G401 (cell line): Measurements from ENCODE around the gene AMMECR1L. TPM values are rescaled to one million over a fixed set of nuclear protein-coding genes. Genes with fewer than 3 reads are reported as not detected.
"Not testable (repeated sequence)": the region's sequence is repeated elsewhere in the genome, so short reads cannot be mapped to it uniquely, and the experiment has no call there.

Experiments
- DNase-seq: peaks from one replicate; pipeline ENCODE4 v3.0.0-alpha.2; 2015; ENCODE audit warnings: low spot score
- in situ Hi-C: cut with HindIII; loops from 2 replicates; pipeline ENCODE4 v1.10.0; 2016; ENCODE audit warnings: low sequenced_read_pairs, mixed read lengths
- total RNA-seq: library from RNA; depleted of rRNA; stranded (reverse); fragments of >200 nt; shearing (Covaris generic); gene quantifications from 2 replicates; pipeline ENCODE4 v1.2.3, GENCODE V29; 2014; rRNA removed

AMMECR1L gene
- total RNA-seq, 1 experiment from 2014 or later: 15.5 TPM

DNA sequence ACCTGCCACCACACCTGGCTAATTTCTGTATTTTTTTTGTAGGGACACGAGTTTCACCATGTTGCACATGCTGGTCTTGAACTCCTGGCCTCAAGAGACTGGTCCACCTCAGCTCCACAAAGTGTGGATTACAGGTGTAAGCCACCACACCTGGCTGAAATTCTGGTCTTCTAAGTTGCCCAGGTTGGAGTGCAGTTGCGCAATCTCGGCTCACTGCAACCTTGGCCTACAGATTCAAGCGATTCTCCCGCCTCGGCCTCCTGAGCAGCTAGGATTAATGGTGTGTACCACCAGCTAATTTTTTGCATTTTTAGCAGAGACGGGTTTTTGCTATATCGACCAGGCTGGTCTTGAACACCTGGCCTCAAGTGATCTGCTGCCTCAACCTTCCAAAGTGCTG lies 33.4 kb downstream of the AMMECR1L start:
- in situ Hi-C loops: no loop called here
- no peak for DNase-seq

DNA sequence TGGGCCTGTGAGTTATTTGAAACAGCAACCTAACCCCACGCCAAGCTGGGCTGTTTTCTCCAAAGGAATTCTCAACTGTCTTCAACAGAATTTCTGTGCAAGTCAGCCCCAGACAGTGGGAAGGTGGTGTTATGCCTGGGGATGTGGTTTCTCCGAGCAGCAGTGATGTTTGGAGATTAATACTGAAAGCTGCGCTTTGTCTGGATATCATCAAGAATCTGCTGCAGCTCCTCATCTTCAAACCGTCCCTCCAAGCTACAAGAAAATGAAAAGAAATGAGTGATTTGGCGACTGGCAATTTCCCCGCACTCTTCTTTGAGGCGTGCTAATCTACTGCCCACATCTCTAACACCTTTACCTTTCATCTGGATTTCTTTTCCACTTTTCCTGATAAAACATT lies 37.8 kb downstream of the AMMECR1L start:
- no peak for DNase-seq
- in situ Hi-C loops: no loop called here

DNA sequence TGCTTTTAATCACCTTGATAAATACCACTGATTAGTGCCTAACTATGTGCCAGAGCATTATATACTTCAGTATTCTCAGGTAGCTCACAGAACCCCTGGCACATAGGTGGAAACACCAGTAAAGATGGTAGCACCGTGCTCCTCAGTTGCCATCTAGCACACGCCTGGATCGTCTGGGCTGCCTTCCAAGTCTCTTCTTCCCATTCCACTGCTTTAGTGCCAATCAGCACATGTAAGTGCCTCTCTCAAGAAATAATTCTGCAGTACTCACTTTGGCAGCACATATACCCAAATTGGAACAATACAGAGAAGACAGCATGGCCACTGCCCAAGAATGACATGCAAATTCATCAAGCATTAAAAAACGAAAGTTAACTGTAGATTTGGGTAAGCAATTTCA lies 40.8 kb downstream of the AMMECR1L start:
- no peak for DNase-seq
- in situ Hi-C loops: no loop called here

DNA sequence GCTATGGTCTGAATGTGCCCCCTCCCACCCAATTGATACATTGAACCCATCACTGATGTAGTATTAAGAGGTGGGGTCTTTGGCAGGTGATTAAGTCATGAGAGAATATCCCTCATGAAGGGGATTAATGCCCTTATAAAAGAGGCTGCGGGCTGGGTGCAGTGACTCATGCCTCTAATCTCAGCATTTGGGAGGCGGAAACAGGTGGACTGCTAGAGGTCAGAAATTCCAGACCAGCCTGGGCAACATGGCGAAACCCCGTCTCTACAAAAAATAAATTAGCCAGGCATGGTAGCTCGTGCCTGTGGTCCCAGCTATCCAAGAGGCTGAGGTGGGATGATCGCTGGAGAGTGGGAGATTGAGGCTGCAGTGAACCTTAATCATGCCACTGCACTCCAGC lies 42.1 kb downstream of the AMMECR1L start:
- in situ Hi-C loops: no loop called here
- no peak for DNase-seq

DNA sequence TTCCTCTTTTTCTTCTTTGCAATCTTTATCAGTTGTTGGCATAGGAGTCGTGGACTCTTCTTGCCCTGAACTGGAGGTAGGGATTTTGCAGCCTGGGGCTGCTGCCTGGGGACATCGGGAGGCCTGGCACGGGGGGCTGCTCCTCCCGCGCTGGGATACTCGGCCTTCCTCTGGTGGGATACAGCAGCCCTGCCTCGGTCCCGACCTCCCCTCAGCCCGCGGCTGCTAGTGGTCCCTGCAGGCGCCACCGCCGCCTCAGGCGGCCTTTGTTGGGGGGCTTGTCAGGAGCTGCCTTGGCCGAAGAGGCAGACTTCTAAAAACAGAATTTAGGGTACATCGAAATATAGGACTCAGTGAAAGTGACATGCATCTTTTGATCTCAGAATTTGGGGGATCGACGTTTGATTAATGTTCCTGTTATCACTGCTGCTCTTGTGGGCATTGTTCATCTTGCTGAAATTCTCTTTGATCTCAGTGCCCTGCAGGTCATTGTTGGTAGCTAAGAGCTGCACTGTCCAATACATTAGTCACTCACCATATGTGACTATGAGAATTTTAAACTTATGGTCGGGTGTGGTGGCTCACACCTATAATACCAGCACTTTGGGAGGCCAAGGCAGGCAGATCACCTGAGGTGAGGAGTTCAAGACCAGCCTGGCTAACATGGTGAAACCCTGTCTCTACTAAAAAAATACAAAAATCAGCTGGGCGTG lies 44.1 kb downstream of the AMMECR1L start:
- in situ Hi-C loops: no loop called here

DNA sequence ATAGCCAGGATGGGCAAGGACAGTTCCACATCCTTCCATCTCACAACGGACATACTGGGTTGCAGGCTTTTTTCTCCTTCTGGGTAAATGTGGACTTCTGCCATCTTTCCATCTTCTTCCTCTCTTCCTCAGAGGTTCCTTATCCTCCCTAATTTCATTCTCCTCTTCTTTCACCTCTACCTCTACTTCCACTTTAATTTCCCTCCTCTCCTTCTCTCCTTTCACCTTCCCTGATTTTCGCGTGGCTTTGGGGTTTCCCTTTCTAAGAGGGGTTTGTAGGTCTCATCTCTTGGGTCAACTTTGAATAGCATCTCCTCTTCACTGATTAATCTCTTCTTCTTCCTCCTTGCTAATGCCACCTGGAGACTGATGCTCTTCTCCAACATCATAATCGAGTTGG lies 44.9 kb downstream of the AMMECR1L start:
- in situ Hi-C loops: no loop called here
- no peak for DNase-seq

More for the DNA sequence above, 44.1 kb downstream of the AMMECR1L start:
- DNase-seq: no peak

DNA sequence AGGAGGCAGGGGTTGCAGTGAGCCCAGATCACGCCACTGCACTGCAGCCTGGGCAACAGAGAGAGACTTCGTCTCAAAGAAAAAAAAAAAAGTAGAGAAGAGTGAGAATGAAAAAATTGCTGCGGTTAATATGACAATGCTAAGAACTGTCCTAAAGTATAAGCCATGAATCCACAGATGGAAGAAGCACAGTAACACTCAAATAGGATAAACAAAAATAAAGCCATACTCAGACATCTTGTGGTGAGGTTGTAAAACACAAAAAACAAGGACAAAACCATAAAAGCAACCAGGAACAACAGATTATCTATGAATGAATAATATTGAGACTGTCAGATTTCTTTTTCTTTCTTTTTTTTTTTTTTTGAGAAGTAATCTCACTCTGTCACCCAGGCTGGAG lies 50.8 kb downstream of the AMMECR1L start:
- no peak for DNase-seq
- in situ Hi-C loops: no loop called here

DNA sequence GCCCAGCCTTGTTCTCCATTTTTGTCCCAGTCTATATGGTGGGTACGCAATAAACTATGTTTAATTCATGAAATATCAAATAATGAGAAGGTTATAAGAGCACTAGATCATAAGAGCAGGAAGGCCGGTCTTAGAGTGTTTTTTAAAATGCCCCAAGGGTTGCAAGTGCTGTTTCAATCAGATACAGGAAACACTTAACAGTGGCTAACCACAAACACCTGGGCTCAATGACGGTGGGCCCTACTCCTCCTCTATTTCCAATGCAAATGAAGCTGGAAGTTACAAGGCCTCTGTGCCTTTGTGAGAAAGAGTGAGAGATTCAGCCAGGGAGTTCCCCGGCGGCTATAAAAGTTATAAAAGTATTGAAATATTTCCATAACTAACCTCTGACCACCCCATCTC lies 55.9 kb downstream of the AMMECR1L start:
- in situ Hi-C loops: no loop called here
- DNase-seq: no peak

DNA sequence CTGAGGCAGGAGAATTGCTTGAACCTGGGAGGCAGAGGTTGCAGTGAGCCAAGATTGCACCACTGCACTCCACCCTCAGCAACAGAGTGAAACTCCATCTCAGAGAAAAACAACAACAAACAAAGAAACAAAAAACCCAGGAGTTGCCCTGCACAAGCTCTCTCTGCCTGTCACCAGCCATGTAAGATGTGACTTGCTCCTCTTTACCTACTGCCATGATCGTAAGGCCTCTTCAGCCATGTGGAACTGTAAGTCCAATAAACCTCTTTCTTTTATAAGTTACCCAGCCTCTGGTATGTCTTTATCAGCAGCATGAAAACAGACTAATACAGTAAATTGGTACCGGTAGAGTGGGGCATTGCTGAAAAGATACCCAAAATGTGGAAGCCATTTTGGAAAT lies 59.0 kb downstream of the AMMECR1L start:
- DNase-seq, in situ Hi-C loops: not testable (repeated sequence)

DNA sequence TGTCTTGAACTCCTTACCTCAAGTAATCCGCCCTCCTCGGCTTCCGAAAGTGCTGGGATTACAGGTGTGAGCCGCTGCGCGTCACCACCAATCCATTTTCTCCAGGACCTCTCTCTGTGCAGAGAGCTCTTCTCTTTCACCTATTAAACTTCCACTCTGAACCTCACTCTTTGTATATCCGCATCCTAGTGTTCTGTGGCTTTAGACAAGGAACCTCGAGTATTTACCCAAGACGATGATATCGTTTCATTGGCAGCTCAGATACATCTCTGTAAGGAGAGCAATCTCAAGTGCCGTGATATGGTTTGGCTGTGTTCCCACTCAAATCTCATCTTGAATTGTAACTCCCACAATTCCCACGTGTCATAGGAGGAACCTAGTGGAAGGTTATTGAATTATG lies 59.7 kb downstream of the AMMECR1L start:
- no peak for DNase-seq
- in situ Hi-C loops: no loop called here

DNA sequence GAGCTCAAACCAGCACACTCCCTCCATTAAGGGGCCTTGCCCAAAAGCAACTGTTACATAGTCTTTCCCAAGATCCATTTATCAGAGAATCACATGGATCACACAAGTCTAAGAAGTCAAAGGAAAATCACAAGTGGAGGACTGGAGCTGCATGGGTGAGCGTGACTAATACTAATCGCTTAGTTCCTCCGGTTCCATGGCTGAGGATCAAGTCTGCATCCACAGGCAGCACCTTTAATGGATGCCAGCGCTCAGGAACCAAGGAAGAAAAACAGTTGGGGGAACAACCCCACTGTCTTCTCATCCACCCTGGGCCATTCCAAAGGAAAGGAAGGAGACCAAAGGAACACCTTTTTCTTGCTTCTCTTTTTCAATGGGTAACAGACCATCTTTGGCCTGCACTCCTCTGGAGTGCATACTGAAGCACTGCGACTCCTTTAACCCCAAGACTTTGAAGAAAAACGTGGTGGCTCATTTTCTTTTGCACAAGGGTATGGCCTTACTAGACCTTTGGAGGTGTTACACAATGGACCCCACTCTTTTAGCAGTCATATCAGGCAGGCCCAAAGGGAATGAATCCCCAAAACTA lies 65.6 kb downstream of the AMMECR1L start:
- in situ Hi-C loops: no loop called here
- DNase-seq: no peak

DNA sequence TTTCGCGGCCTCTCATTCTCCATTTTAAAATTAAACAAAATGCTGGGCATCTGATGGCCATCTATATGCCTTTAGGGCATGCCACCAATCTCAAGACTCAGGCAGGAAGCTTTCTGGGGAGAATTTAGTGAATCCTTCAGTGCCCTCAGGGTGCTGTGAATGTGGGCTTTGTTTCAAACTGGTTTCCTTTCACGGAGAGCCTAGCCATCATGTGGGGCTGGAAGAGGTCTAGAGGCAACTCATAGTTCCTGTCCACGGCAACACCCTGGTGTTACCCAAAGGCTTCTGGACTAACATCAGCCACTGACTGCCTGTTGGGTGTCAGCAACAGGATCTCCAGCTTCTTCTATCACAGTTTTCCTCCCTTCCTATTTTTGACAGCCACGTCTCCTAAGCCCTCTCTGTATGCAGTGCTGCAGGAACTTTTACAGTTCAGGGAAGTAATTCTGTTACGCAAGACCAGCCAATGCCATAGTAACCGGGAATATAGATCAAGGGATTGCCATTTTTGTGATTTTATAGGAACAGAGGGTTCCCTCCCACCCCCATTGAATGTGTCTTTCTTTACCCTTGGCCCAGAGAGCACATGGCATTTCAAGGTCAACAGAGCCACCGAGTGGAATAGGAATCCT lies 66.8 kb downstream of the AMMECR1L start:
- in situ Hi-C loops: no loop called here
- DNase-seq: no peak

DNA sequence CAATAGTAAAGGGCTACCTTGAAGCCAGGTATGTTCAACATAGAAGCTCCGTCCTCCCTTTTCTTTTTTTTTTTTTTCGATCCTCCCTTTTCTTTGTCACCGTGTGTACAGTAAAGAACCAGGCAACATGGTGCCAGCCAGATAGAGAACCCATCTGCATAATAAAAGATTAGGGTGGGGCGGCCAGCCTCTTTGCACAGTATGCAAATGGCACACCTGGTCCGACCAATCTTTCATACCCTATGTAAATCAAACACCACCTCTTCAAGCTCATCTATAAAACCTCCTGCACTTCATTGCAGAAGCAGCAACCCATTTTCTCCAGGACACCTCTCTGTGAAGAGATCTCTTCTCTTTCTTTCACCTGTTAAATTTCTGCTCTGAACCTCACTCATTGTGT lies 67.5 kb downstream of the AMMECR1L start:
- in situ Hi-C loops: no loop called here
- DNase-seq: no peak

DNA sequence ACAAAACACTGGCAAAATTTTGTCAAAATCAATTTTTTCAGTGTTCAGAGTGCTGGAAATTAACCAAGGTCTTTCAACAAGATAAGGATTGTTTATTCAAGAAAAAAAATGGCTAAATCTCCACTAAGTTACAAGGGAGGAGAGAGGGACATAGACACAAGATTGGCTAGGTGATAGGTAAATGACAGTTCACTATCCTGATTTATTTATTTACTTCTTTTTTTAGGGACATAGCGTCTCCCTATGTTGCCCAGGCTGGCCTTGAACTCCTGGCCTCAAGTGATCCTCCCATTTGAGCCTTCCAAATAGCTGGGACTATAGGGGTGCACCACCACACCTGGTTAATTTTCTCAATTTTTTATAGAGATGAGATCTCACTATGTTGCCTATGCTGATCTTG lies 71.1 kb downstream of the AMMECR1L start:
- in situ Hi-C loops: no loop called here
- DNase-seq: no peak

DNA sequence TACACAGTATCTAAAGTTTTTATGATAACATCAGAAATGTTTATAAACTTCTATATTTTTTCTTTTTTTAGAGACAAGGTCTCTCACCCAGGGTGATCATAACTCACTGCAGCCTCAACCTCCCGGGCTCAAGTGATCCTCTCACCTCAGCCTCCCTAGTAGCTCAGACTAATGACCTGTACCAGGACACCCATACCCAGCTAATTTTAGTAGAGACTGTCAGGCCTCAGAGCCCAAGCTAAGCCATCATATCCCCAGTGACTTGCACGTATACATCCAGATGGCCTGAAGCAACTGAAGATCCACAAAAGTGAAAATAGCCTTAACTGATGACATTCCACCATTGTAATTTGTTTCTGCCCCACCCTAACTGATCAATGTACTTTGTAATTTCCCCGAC lies 73.3 kb downstream of the AMMECR1L start:
- in situ Hi-C loops, DNase-seq: not testable (repeated sequence)

Other genes starting within 250 kb of the AMMECR1L start
- gene GPR17, start 239.8 kb downstream of the AMMECR1L start, total RNA-seq: not detected in 2 replicates
- gene LIMS2, start 210.4 kb downstream of the AMMECR1L start, total RNA-seq: 1.8 and 5.8 TPM in 2 replicates
- gene SFT2D3, start 184.5 kb downstream of the AMMECR1L start, total RNA-seq: 11.7 and 13.0 TPM in 2 replicates
- 33.4 and 47.6 TPM in 2 replicates for gene WDR33, start 74.8 kb downstream of the AMMECR1L start, total RNA-seq
- gene POLR2D, start 27.8 kb downstream of the AMMECR1L start, total RNA-seq: 54.8 and 57.8 TPM in 2 replicates
- 3.9 and 14.3 TPM in 2 replicates for gene SAP130, start 142.1 kb upstream of the AMMECR1L start, total RNA-seq
- gene UGGT1, start 205.2 kb upstream of the AMMECR1L start, total RNA-seq: 18.1 and 19.3 TPM in 2 replicates